BLaER1 treated with 17β-estradiol and CSF1 and Interleukin-3, amounts not matched to agents 10 nM and 100 nM (cell line): ENCODE data around the gene KLHL35.
A peak's percentile ranks its signal among the peaks of the same experiment; 100 is the strongest.

Source experiments
- H3K27ac ChIP-seq, 11 experiments: shearing (Covaris generic); formaldehyde crosslinking; 2 replicates each; pipeline ENCODE4 v1.8.1; 2022
- H3K27me3 ChIP-seq, 11 experiments: shearing (Covaris generic); formaldehyde crosslinking; 2 replicates each; pipeline ENCODE4 v1.8.1; 2022
- H3K36me3 ChIP-seq, 11 experiments: shearing (Covaris generic); formaldehyde crosslinking; 2 replicates each; pipeline ENCODE4 v1.8.1; 2022
- H3K4me1 ChIP-seq, 10 experiments: shearing (Covaris generic); formaldehyde crosslinking; 2 replicates each; pipeline ENCODE4 v1.8.1; 2022
- H3K4me2 ChIP-seq, 11 experiments: shearing (Covaris generic); formaldehyde crosslinking; 2 replicates each; pipeline ENCODE4 v1.8.1; 2022
- H3K4me3 ChIP-seq, 10 experiments: shearing (Covaris generic); formaldehyde crosslinking; 2 replicates each; pipeline ENCODE4 v1.8.1; 2022
- H3K9ac ChIP-seq, 11 experiments: shearing (Covaris generic); formaldehyde crosslinking; 2 replicates each; pipeline ENCODE4 v1.8.1; 2022
- H3K9me3 ChIP-seq, 11 experiments: shearing (Covaris generic); formaldehyde crosslinking; replicated peaks in 1 of 11; 2 replicates each; pipeline ENCODE4 v1.8.1; 2022
- H4K20me1 ChIP-seq, 11 experiments: shearing (Covaris generic); formaldehyde crosslinking; 2 replicates each; pipeline ENCODE4 v1.8.1; 2022
- Cebpa-rat ChIP-seq, 11 experiments: shearing (Covaris generic); IDR thresholded peaks; 2 replicates each; pipeline ENCODE4 v1.8.1; 2022

KLHL35 gene

DNA sequence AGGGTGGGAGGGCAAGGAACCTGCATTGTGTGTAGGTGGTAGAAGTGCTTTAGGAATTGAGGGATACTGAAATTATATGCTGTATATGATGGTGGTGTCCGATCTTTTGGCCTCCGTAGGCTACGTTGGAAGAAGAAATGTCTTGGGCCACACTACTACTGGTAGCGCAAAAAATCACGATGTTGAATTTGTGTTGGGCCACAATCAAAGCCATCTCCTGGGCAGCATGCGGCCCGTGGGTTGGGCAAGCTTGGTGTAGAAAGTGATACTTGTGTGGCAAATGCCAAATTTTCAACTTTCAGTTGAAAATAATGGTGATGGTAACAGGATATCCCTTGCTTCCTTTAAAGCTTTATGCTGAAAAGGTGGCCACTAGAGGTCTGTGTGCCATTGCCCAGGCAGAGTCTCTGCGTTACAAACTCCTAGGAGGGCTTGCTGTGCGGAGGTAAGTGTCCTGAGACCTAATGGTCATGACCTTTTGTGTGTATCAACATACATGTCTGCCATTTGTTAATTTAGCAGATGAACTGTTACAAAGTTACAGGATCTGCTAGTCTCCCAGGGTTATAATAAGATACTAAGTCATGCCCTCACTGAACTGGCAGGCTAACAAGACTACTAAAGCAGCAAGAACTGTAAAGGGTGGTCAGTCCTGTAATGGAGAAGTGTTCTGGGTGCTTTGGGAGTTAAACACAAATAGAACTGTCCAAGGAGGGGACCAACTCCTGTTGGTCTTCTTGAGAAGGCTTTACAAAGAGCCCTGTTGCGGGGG lies 30.8 kb downstream of the KLHL35 start:
- peak overlapping the region in 8 of 11 experiments; percentile 21 to 98 (median 92); a peak in 13 of 22 replicates for H3K27ac ChIP-seq
- H3K4me2 ChIP-seq, result peak overlapping the region; percentile 87 to 98 (median 97)
- H3K36me3 ChIP-seq, result peaks cover 68 to 72% (median 70%) of the 10 kb centered on the region in 11 experiments
- H3K9ac ChIP-seq, result peak overlapping the region; percentile 88 to 99 (median 96); a peak in 21 of 22 replicates
- H3K27me3 ChIP-seq, result no peaks in the 10 kb centered on the region
- peak overlapping the region; percentile 1 to 94 (median 86); a peak in 17 of 20 replicates for H3K4me3 ChIP-seq
- TF ChIP-seq Cebpa-rat (IDR thresholded peaks at IDR 0.05), result no peak
- H3K4me1 ChIP-seq, result peaks cover 51 to 62% (median 58%) of the 10 kb centered on the region in 10 experiments
- H3K9me3 ChIP-seq, result no peaks in the 10 kb centered on the region
- peaks cover 71 to 78% (median 75%) of the 10 kb centered on the region in 11 experiments for H4K20me1 ChIP-seq

DNA sequence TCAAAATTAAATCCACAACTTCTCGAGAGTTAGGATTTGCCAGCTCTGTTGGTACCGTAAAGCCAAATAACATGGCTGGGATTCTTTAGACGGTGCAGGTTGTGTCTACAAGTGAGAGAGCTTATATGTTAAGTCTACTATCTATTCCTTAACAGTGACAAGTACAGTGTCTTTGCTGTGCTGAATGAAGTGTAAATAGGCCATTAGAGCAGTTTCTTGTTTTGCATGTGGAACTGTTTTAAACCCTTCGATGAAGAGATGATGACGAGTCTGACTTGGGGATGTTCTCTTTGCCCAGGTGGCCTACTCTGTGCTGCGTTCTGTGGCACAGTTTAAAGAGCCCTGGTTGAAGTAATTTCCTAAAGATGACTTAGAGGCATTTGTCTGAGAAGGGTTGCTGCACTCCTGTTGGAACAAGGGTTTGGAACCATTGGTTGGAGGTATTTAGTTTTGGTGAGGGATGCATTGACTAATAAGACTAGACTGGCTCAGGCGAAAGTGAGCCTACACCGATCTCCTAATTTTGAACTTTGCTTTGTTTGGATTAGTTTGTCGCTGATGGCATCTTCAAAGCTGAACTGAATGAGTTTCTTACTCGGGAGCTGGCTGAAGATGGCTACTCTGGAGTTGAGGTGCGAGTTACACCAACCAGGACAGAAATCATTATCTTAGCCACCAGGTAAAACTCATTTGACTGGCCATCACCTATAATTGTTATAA lies 32.7 kb downstream of the KLHL35 start:
- Histone ChIP-seq H3K9ac (peak overlapping the region; percentile 88 to 99 (median 96)), H3K9me3 (no peaks in the 10 kb centered on the region), H4K20me1 (peaks cover 52 to 59% (median 56%) of the 10 kb centered on the region in 11 experiments), H3K4me1 (peaks cover 56 to 71% (median 66%) of the 10 kb centered on the region in 10 experiments), H3K4me3 (peak overlapping the region; percentile 83 to 94 (median 86)), H3K27ac (peak overlapping the region; percentile 91 to 98 (median 95)), H3K36me3 (peaks cover 49 to 53% (median 52%) of the 10 kb centered on the region in 11 experiments), H3K4me2 (peak overlapping the region; percentile 87 to 98 (median 97)), H3K27me3 (no peaks in the 10 kb centered on the region)
- no peak for TF ChIP-seq Cebpa-rat (IDR thresholded peaks at IDR 0.05)

DNA sequence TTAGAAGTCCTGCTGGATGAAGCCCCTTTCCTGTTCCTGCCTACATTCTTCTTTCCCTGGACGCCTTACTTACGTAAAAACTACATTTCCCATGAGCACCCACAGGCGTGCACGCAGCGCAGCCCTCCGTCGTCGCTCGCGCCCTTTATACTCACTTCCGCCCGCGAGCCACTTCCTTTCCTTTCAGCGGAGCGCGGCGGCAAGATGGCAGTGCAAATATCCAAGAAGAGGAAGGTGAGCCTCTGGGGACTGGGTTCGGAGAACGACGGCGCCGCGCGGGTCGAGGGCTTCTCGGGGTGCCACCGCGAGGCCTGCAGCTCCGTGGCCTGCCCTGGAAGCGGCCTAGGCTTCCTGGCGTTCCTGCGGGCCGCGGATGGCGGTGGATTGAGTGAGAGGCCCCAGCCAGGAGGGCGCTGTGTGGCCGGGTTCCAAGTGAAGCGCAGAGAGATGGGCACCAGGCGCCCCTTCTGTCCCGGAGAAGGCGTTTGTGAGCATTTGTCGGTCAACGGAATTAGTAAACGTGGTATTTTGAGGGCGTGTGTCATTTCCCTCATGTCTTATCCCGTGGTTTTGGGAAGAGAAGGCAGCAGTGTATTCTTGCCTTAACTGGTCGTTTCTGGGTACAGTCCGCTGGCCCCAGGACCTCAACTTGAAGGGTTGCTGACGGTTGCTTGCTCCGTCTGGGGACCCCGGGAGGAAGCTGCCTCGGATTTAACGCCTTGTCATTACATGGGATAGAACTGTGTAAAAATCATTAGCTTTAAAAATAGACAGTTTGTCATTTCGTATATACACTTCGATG lies 33.5 kb downstream of the KLHL35 start, which contains the start of gene RPS3:
Gene RPS3, plus strand, starts transcription at position 175 of the 802 bp plus-strand sequence. Its CDS starts 30 bp downstream, at position 205.
- Histone ChIP-seq H3K4me1 (peaks cover 50 to 73% (median 69%) of the 10 kb centered on the region in 10 experiments), H3K9ac (peak within 1 kb of the TSS; percentile 88 to 99 (median 96)), H3K9me3 (no peaks in the 10 kb centered on the region), H4K20me1 (peaks cover 44 to 51% (median 48%) of the 10 kb centered on the region in 11 experiments), H3K4me2 (peak within 1 kb of the TSS; percentile 87 to 98 (median 97)), H3K36me3 (peaks cover 41 to 46% (median 44%) of the 10 kb centered on the region in 11 experiments), H3K4me3 (peak within 1 kb of the TSS; percentile 83 to 94 (median 86)), H3K27ac (peak within 1 kb of the TSS; percentile 91 to 98 (median 95)), H3K27me3 (no peaks in the 10 kb centered on the region)
- TF ChIP-seq Cebpa-rat (IDR thresholded peaks at IDR 0.05), result no peak

DNA sequence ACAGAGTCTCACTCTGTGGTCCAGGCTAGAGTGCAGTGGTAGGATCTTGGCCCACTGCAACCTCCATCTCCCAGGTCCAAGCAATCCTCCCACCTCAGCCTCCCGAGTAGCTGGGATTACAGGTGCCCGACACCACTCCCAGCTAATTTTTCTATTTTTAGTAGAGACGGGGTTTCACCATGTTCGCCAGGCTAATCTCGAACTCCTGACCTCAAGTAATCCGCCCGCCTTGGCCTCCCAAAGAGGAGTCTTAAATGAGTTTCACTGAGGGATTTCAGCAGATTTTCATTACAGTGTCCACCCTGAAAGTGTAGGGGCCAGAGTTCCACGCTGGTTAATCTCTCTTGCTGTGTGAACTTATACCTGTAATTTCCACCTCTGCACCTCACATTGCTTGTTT lies 34.1 kb downstream of the KLHL35 start:
- Histone ChIP-seq H3K9ac (peak overlapping the region in 6 of 11 experiments; percentile 44 to 97 (median 92); a peak in 8 of 22 replicates), H4K20me1 (peaks cover 38 to 45% (median 42%) of the 10 kb centered on the region in 11 experiments), H3K4me3 (peak overlapping the region in 5 of 10 experiments; percentile 22 to 86 (median 84); a peak in 9 of 20 replicates), H3K27ac (peak overlapping the region in 10 of 11 experiments; percentile 12 to 98 (median 95); a peak in 17 of 22 replicates), H3K36me3 (peaks cover 35 to 39% (median 38%) of the 10 kb centered on the region in 11 experiments), H3K9me3 (no peaks in the 10 kb centered on the region), H3K27me3 (no peaks in the 10 kb centered on the region), H3K4me2 (peak overlapping the region; percentile 52 to 89 (median 84)), H3K4me1 (peaks cover 43 to 71% (median 65%) of the 10 kb centered on the region in 10 experiments)
- no peak for TF ChIP-seq Cebpa-rat (IDR thresholded peaks at IDR 0.05)

DNA sequence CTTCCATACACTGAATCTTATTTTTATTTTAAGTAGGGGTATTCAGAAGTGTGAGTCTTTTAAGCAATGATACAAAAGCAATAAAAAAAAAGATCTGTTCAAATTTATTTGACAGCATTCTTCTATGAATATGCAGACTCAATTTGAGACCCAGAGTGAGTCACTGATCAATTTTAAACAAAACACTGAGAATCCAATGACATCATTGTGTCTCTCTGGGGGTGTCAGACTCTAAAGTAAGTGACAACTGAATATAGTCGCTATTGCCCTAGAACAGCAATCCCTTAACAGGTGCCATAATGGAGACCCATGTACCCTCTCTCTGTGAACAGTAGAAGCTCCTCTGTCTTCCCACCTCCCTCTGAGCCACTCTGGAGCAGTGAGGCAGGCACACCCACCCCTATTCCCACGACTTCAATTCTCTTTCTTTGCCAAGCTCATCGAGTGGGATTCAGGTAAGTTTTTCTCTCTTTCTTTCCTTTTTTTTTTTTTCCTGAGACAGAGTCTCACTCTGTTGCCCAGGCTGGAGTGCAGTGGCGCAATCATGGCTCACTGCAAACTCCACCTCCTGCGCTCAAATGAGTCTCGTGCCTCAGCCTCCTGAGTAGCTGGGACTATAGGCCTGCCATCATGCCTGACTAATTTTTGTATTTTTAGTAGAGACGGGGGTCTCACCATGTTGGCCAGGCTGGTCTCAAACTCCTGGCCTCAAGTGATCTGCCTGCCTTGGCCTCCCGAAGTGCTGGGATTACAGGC lies 38.7 kb downstream of the KLHL35 start:
- no peak overlapping the region for H3K4me3 ChIP-seq
- H3K36me3 ChIP-seq, result no peaks in the 10 kb centered on the region
- no peaks in the 10 kb centered on the region for H3K27me3 ChIP-seq
- H3K27ac ChIP-seq, result peak overlapping the region in 1 of 11 experiments; percentile 40; a peak in 1 of 22 replicates
- TF ChIP-seq Cebpa-rat (IDR thresholded peaks at IDR 0.05), result no peak
- no peaks in the 10 kb centered on the region for H4K20me1 ChIP-seq
- H3K9me3 ChIP-seq, result no peaks in the 10 kb centered on the region
- peak overlapping the region in 6 of 11 experiments; percentile 8 to 71 (median 60); a peak in 7 of 22 replicates for H3K4me2 ChIP-seq
- peaks cover 8 to 37% (median 32%) of the 10 kb centered on the region in 10 experiments for H3K4me1 ChIP-seq
- no peak overlapping the region for H3K9ac ChIP-seq

DNA sequence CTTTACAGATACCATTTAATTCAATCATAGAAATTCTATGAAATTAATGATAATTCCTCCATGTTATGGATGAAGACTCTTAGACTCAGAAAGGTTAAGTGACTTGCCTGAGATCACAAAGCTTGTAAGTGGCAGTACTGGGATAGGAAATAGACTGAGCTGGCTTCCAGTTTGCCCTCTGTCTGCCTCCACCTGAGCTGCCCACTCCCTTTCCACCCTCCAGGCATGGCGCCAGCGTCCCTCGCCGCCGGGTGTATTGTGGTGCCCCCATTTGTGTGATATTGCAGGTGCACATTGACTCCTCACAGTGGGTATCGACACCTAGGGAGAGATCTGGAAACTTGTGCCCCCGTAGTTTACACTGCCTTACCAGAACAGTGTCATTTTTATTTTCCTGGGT lies 43.1 kb downstream of the KLHL35 start:
- Histone ChIP-seq H3K4me2 (no peak overlapping the region), H3K36me3 (no peaks in the 10 kb centered on the region), H3K27me3 (no peaks in the 10 kb centered on the region), H3K4me1 (peaks cover 3 to 17% (median 10%) of the 10 kb centered on the region in 10 experiments; a peak in 17 of 20 replicates), H4K20me1 (no peaks in the 10 kb centered on the region), H3K9ac (no peak overlapping the region), H3K9me3 (no peaks in the 10 kb centered on the region), H3K27ac (no peak overlapping the region), H3K4me3 (no peak overlapping the region)
- no peak for TF ChIP-seq Cebpa-rat (IDR thresholded peaks at IDR 0.05)

DNA sequence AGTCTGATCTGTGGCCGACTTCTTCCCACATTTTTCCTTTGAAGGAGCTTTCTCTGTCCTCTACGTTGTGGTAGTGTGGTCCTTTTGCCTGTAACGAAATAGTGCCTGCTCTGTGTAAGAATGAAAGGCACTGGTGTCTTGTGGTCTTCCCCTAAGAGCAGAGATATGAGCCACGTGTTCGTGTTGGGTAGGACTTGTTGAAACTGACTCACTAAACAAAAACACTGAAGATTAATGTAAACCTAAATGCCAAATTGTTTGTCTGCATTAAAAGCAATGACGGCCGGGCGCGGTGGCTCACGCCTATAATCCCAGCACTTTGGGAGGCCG lies 43.8 kb downstream of the KLHL35 start:
- Histone ChIP-seq H3K27ac (no peak overlapping the region), H3K9me3 (no peaks in the 10 kb centered on the region), H3K4me2 (peak overlapping the region in 1 of 11 experiments; percentile 25; a peak in 2 of 22 replicates), H3K9ac (no peak overlapping the region), H3K4me1 (peaks cover 6 to 15% (median 12%) of the 10 kb centered on the region in 10 experiments), H3K36me3 (no peaks in the 10 kb centered on the region), H3K4me3 (no peak overlapping the region), H3K27me3 (no peaks in the 10 kb centered on the region), H4K20me1 (no peaks in the 10 kb centered on the region)
- no peak for TF ChIP-seq Cebpa-rat (IDR thresholded peaks at IDR 0.05)
